SK-N-SH (cell line): ENCODE results near the gene CREBL2.

ENCODE experiments used
- FOXJ3 ChIP-seq: sonication (generic); formaldehyde crosslinking; IDR thresholded peaks from 2 replicates; pipeline ENCODE4 v1.5.1; 2020; ENCODE audit warnings: mild to moderate bottlenecking, missing genetic modification reagents
- RAD21 ChIP-seq: IDR thresholded peaks from 2 replicates; pipeline ENCODE4 v1.6.1; 2012; ENCODE audit warnings: mild to moderate bottlenecking, low read length
- RCOR1 ChIP-seq: fragments of 150-350 bp; IDR thresholded peaks from 2 replicates; pipeline ENCODE4 v1.6.1; 2017; ENCODE audit warnings: antibody characterized with exemption, low read length
- REST ChIP-seq: IDR thresholded peaks from 2 replicates; pipeline ENCODE4 v1.6.1; 2012; ENCODE audit warnings: mild to moderate bottlenecking, low read depth, low read length, moderate library complexity
- TEAD4 ChIP-seq: IDR thresholded peaks from 2 replicates; pipeline ENCODE4 v1.4.0; 2012; ENCODE audit warnings: mild to moderate bottlenecking, borderline replicate concordance; ENCODE audit not compliant: insufficient read depth
- YY1 ChIP-seq: IDR thresholded peaks from 2 replicates; pipeline ENCODE4 v1.4.0; 2012; ENCODE audit warnings: low read depth, mild to moderate bottlenecking
- TF ChIP-seq, protein P1 (sequence below): IDR thresholded peaks from 2 replicates; pipeline ENCODE4 v1.4.0; 2012; ENCODE audit warnings: low read depth
- TF ChIP-seq, protein P2 (sequence below): fragments of 200-600 bp; sonication (generic); IDR thresholded peaks from 2 replicates; pipeline ENCODE4 v1.6.1; 2017; ENCODE audit warnings: antibody characterized with exemption, mild to moderate bottlenecking, moderate library complexity

GRCh38 chr12:12636641-12637040, 25.0 kb downstream of the CREBL2 start:
- TF ChIP-seq RCOR1 (no peak), YY1 (no peak), FOXJ3 (CRISPR knock-in tag) (no peak), TEAD4 (no peak), RAD21 (no peak), REST (no peak)
- TF ChIP-seq, protein P1, sequence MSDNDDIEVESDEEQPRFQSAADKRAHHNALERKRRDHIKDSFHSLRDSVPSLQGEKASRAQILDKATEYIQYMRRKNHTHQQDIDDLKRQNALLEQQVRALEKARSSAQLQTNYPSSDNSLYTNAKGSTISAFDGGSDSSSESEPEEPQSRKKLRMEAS = no peak
- TF ChIP-seq, protein P2, sequence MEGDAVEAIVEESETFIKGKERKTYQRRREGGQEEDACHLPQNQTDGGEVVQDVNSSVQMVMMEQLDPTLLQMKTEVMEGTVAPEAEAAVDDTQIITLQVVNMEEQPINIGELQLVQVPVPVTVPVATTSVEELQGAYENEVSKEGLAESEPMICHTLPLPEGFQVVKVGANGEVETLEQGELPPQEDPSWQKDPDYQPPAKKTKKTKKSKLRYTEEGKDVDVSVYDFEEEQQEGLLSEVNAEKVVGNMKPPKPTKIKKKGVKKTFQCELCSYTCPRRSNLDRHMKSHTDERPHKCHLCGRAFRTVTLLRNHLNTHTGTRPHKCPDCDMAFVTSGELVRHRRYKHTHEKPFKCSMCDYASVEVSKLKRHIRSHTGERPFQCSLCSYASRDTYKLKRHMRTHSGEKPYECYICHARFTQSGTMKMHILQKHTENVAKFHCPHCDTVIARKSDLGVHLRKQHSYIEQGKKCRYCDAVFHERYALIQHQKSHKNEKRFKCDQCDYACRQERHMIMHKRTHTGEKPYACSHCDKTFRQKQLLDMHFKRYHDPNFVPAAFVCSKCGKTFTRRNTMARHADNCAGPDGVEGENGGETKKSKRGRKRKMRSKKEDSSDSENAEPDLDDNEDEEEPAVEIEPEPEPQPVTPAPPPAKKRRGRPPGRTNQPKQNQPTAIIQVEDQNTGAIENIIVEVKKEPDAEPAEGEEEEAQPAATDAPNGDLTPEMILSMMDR = no peak
